ENCODE results near the gene OGA. TPM values are rescaled to one million over a fixed set of nuclear protein-coding genes. Genes with fewer than 3 reads are reported as not detected.

The OGA gene
- total and polyA plus RNA-seq, 2 of the 8 experiments (the other 6 are each of a cell fraction or from before 2014, with no cell fraction given), result 31.2 to 107 TPM

DNA sequence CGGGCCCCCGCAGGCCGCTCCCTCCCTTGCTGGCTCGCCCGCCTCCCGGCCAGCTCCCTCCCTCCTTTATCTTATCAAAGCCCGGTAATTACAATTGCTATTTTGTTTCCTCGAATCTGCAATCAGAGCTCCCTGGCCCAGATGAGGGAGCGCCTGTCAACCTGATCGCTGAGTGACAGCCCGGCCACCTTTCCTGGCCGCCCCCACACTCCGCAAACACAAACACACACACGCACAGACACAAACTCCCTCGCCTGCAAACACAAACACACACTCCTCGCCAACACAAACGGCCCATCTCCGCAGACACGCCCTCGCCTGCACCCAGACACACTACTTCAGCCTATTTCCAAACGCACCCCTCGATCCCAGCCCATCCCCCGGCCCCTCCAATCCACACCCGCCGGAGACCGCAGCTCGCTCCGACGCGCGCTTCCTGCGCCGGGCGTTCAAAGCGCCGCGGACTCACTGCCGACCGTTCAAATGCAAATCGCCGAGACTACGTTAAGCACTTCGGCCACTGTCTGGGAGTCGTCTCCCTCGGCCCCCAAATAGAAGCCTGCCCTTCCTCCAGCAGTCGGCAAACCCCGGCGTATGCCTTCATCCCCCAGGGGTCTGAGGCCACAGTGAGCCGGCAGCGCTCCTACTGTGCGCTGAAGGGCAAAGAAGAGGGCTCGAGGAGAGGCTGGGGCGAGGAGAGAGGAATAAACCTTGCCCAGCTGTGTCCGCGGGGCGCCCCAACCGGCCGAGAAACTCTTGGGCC is 39.3 kb downstream of the OGA start (continued):
- TF ChIP-seq EZH2 (IDR thresholded peaks at IDR 0.05; ENCODE audit: low read depth, low read length, severe bottlenecking) (no peak), ASH2L (IDR thresholded peaks at IDR 0.05; ENCODE audit: low read length) (peak; percentile 44), RAD21 (IDR thresholded peaks at IDR 0.05 in 1 of 2, conservative IDR thresholded peaks at IDR 0.05 in 1 of 2; ENCODE audit: low read depth in 2 of 2, low read length in 2 of 2) (peak in 1 of 2 experiments; percentile 8; a peak in 1 of 4 replicates), EGR1 (IDR thresholded peaks at IDR 0.05; ENCODE audit: borderline replicate concordance, low read depth, low read length) (no peak)

Measured in H1 (cell line).